CD4-positive, alpha-beta T cell treated with Interleukin-1 beta for 1 hour (primary cell): Measurements from ENCODE around the gene PRKCG.

Experiments
- DNase-seq, 2 donors: peaks; one replicate each; pipeline ENCODE4 v3.0.0-alpha.2; 2020 to 2022

Gene PRKCG

GRCh38 chr19:53872762-53873161 is 9.2 kb upstream of the PRKCG start:
- DNase-seq: peak in 1 of 2 donors; percentile 20

GRCh38 chr19:53873773-53874605 is 8.0 kb upstream of the PRKCG start:
- peak; percentile 38 to 51 for DNase-seq

GRCh38 chr19:53874606-53874990 is 7.4 kb upstream of the PRKCG start:
- peak in 1 of 2 donors; percentile 35 for DNase-seq

- peak in 1 of 2 donors; percentile 37 for DNase-seq
Measured at GRCh38 chr19:53875602-53876325, 6.2 kb upstream of the PRKCG start.

GRCh38 chr19:53876651-53877224 is 5.3 kb upstream of the PRKCG start:
- peak; percentile 44 to 51 for DNase-seq

GRCh38 chr19:53877361-53877766 is 4.6 kb upstream of the PRKCG start:
- peak; percentile 81 to 82 for DNase-seq

GRCh38 chr19:53878776-53879139 is 3.2 kb upstream of the PRKCG start:
- DNase-seq: peak; percentile 33 to 39

- peak; percentile 88 to 89 for DNase-seq
Measured at GRCh38 chr19:53879140-53880081, 2.6 kb upstream of the PRKCG start.

- DNase-seq: no peak
Measured at GRCh38 chr19:53880711-53881481, 1.1 kb upstream of the PRKCG start.

GRCh38 chr19:53882391-53883050 is 524 bp downstream of the PRKCG start:
- no peak for DNase-seq

- DNase-seq: peak; percentile 53 to 64
Measured at GRCh38 chr19:53883231-53883661, 1.2 kb downstream of the PRKCG start.

GRCh38 chr19:53883741-53884140 is 1.7 kb downstream of the PRKCG start:
- DNase-seq: no peak

- no peak for DNase-seq
Measured at GRCh38 chr19:53884256-53884655, 2.3 kb downstream of the PRKCG start.

GRCh38 chr19:53885036-53885435 is 3.0 kb downstream of the PRKCG start:
- no peak for DNase-seq

GRCh38 chr19:53892301-53892980 is 10.4 kb downstream of the PRKCG start:
- DNase-seq: no peak

- no peak for DNase-seq
Measured at GRCh38 chr19:53892981-53893325, 11.0 kb downstream of the PRKCG start.

- DNase-seq: no peak
Measured at GRCh38 chr19:53894707-53895106, 12.7 kb downstream of the PRKCG start.

GRCh38 chr19:53896682-53897081 is 14.7 kb downstream of the PRKCG start:
- no peak for DNase-seq

- no peak for DNase-seq
Measured at GRCh38 chr19:53897459-53897858, 15.5 kb downstream of the PRKCG start.

GRCh38 chr19:53898166-53898565 is 16.2 kb downstream of the PRKCG start:
- no peak for DNase-seq
